ENCODE results near the gene ERVFRD-1. TPM values are rescaled to one million over a fixed set of nuclear protein-coding genes. Genes with fewer than 3 reads are reported as not detected.
"Not testable (repeated sequence)": the region's sequence is repeated elsewhere in the genome, so short reads cannot be mapped to it uniquely, and the experiment has no call there.

ERVFRD-1 gene
- total RNA-seq, 1 experiment from 2014 or later: not detected

- Mint-ChIP-seq H3K4me1 (peaks cover 21% of the 10 kb centered on the region), H3K9me3 (peaks cover 5% of the 10 kb centered on the region), H3K36me3 (peaks cover 2% of the 10 kb centered on the region; the same call in 1 of the 2 replicates), H3K4me3 (peak overlapping the region; percentile 93), H3K27ac (peak overlapping the region; percentile 98), H3K27me3 (ENCODE audit: low read depth) (no peaks in the 10 kb centered on the region; the same call in 1 of the 2 replicates)
- DNase-seq (ENCODE audit: low spot score) (no peak), ATAC-seq (peak; percentile 6)
- POLR2A ChIA-PET: no interaction called here
- TF ChIP-seq, protein P1, sequence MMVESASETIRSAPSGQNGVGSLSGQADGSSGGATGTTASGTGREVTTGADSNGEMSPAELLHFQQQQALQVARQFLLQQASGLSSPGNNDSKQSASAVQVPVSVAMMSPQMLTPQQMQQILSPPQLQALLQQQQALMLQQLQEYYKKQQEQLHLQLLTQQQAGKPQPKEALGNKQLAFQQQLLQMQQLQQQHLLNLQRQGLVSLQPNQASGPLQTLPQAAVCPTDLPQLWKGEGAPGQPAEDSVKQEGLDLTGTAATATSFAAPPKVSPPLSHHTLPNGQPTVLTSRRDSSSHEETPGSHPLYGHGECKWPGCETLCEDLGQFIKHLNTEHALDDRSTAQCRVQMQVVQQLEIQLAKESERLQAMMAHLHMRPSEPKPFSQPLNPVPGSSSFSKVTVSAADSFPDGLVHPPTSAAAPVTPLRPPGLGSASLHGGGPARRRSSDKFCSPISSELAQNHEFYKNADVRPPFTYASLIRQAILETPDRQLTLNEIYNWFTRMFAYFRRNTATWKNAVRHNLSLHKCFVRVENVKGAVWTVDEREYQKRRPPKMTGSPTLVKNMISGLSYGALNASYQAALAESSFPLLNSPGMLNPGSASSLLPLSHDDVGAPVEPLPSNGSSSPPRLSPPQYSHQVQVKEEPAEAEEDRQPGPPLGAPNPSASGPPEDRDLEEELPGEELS (CRISPR knock-in tag; IDR thresholded peaks at IDR 0.05): no peak
- CTCF ChIA-PET: interaction anchor here (0.6 to 1.6 kb wide), 4 partner anchors 10 to 138 kb away, joined by 3 to 9 read pairs (median 4); no protein-coding TSS in a partner anchor
These were observed 18.7 kb downstream of the ERVFRD-1 start for GRCh38 chr6:11092668-11093375.

DNA sequence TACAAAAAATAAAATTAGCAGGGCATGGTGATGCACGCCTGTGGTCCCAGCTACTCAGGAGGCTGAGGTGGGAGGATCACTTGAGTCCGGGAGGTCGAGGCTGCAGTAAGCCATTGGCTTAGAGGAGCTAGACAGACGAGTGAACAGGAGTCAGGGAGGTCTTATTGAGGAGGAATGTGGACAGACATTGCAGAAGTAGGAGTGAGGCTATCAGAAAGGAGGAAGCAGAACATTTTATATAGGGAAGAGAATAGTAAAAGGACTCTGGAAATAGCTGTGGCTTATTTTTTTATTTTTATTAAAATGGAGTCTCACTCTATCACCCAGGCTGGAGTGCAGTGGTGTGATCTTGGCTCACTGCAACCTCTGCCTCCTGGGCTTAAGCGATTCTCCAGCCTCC is 20.4 kb downstream of the ERVFRD-1 start:
- H3K27me3 Mint-ChIP-seq (ENCODE audit: low read depth); H3K36me3 Mint-ChIP-seq; H3K9me3 Mint-ChIP-seq; DNase-seq (ENCODE audit: low spot score); H3K27ac Mint-ChIP-seq; H3K4me3 Mint-ChIP-seq; ATAC-seq; CTCF ChIA-PET; POLR2A ChIA-PET: not testable (repeated sequence)
- peaks cover 18% of the 10 kb centered on the region for H3K4me1 Mint-ChIP-seq

- no peak for ATAC-seq
- CTCF ChIA-PET: no interaction called here
- Mint-ChIP-seq H3K9me3 (peaks cover 5% of the 10 kb centered on the region), H3K4me3 (no peak overlapping the region), H3K4me1 (peaks cover 7% of the 10 kb centered on the region), H3K27me3 (ENCODE audit: low read depth) (no peaks in the 10 kb centered on the region), H3K27ac (no peak overlapping the region), H3K36me3 (no peaks in the 10 kb centered on the region)
- no peak for TF ChIP-seq FOXP1 (CRISPR knock-in tag; IDR thresholded peaks at IDR 0.05; ENCODE audit: borderline replicate concordance)
- DNase-seq (ENCODE audit: low spot score): no peak
- POLR2A ChIA-PET: no interaction called here
These were observed 21.8 kb downstream of the ERVFRD-1 start for GRCh38 chr6:11089695-11090094.

DNA sequence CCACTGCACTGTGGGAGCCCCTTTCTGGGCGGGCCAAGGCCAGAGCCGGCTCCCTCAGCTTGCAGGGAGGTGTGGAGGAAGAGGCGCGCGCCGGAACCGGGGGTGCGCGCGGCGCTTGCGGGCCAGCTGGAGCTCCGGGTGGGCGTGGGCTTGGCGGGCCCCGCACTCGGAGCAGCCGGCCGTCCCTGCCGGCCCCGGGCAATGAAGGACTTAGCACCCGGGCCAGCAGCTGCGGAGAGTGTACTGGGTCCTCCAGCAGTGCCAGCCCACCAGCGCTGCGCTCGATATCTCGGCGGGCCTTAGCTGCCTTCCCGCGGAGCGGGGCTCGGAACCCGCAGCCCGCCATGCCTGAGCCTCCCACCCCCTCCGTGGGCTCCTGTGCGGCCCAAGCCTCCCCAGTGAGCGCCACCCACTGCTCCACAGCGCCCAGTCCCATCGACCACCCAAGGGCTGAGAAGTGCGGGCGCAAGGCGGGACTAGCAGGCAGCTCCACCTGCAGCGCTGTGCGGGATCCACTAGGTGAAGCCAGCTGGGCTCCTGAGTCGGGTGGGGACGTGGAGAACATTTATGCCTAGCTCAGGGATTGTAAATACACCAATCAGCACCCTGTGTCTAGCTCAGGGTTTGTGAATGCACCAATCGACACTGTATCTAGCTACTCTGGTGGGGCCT is 24.2 kb downstream of the ERVFRD-1 start:
- not testable (repeated sequence) for H3K4me3 Mint-ChIP-seq; H3K27ac Mint-ChIP-seq; DNase-seq (ENCODE audit: low spot score)

DNA sequence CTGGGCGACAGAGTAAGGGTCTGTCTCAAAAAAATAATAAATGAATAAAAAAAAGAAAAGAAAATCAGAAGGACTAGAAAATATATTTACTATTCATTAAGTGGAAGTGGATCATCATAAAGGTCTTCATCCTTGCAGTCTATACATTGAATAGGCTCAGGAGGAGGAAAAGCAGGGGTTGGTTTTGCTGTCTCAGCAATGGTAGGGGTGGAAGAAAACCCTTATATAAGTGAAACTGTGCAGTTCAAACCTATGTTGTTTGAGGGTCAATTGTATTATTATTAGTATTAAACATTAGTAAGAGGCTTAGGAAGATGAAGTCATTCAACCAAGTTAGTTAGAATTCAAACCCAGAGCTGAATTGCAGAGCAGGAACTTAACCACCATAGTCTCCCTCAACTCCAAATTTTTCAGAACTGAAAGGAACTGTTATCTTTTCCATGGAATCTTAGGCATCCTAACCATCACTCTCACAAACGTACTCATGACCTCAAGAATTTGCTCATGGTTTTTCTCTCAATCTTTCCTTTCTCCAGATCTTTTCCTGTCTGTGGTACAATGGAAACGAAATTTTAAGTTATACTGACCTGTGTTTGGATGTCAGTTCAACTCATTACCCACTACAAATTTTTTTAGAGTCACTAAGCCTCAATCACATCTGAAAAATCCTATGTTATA is 25.6 kb downstream of the ERVFRD-1 start:
- Mint-ChIP-seq H3K27ac (no peak overlapping the region), H3K36me3 (no peaks in the 10 kb centered on the region), H3K9me3 (peaks cover 5% of the 10 kb centered on the region), H3K4me3 (no peak overlapping the region), H3K27me3 (ENCODE audit: low read depth) (no peaks in the 10 kb centered on the region), H3K4me1 (no peaks in the 10 kb centered on the region)
- POLR2A ChIA-PET: no interaction called here
- CTCF ChIA-PET: no interaction called here
- DNase-seq (ENCODE audit: low spot score): no peak
- ATAC-seq: no peak
- TF ChIP-seq FOXJ3 (CRISPR knock-in tag; IDR thresholded peaks at IDR 0.05; ENCODE audit: borderline replicate concordance) (no peak), OVOL2 (CRISPR knock-in tag; IDR thresholded peaks at IDR 0.05; ENCODE audit: borderline replicate concordance) (no peak), E2F1 (CRISPR knock-in tag; IDR thresholded peaks at IDR 0.05) (no peak), ZNF423 (CRISPR knock-in tag; IDR thresholded peaks at IDR 0.05) (no peak), E2F5 (CRISPR knock-in tag; IDR thresholded peaks at IDR 0.05) (no peak), ZNF317 (CRISPR knock-in tag; IDR thresholded peaks at IDR 0.05; ENCODE audit: borderline replicate concordance, low read depth) (no peak), TEAD4 (CRISPR knock-in tag; IDR thresholded peaks at IDR 0.05) (no peak)
- TF ChIP-seq, protein P2, sequence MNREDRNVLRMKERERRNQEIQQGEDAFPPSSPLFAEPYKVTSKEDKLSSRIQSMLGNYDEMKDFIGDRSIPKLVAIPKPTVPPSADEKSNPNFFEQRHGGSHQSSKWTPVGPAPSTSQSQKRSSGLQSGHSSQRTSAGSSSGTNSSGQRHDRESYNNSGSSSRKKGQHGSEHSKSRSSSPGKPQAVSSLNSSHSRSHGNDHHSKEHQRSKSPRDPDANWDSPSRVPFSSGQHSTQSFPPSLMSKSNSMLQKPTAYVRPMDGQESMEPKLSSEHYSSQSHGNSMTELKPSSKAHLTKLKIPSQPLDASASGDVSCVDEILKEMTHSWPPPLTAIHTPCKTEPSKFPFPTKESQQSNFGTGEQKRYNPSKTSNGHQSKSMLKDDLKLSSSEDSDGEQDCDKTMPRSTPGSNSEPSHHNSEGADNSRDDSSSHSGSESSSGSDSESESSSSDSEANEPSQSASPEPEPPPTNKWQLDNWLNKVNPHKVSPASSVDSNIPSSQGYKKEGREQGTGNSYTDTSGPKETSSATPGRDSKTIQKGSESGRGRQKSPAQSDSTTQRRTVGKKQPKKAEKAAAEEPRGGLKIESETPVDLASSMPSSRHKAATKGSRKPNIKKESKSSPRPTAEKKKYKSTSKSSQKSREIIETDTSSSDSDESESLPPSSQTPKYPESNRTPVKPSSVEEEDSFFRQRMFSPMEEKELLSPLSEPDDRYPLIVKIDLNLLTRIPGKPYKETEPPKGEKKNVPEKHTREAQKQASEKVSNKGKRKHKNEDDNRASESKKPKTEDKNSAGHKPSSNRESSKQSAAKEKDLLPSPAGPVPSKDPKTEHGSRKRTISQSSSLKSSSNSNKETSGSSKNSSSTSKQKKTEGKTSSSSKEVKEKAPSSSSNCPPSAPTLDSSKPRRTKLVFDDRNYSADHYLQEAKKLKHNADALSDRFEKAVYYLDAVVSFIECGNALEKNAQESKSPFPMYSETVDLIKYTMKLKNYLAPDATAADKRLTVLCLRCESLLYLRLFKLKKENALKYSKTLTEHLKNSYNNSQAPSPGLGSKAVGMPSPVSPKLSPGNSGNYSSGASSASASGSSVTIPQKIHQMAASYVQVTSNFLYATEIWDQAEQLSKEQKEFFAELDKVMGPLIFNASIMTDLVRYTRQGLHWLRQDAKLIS (CRISPR knock-in tag; IDR thresholded peaks at IDR 0.05; ENCODE audit: borderline replicate concordance): no peak

More for the DNA sequence above, 24.2 kb downstream of the ERVFRD-1 start:
- H3K9me3 Mint-ChIP-seq; ATAC-seq; H3K27me3 Mint-ChIP-seq (ENCODE audit: low read depth); H3K36me3 Mint-ChIP-seq; H3K4me1 Mint-ChIP-seq; POLR2A ChIA-PET: not testable (repeated sequence)
- CTCF ChIA-PET: interaction anchor here (0.5 to 2.7 kb wide), 4 partner anchors 18 to 133 kb away, joined by 3 to 10 read pairs (median 3); no protein-coding TSS in a partner anchor

Measured in WTC11 (cell line).